HG03196 (cell line): ENCODE data around the gene PTPRO.

ENCODE experiments used
- ATAC-seq: cut with Tn5 transposase; IDR thresholded peaks from one replicate; pipeline ENCODE4 v1.9.1; 2021; ENCODE audit not compliant: unreplicated experiment

Gene PTPRO

GRCh38 chr12:15550793-15551192 is 228.5 kb downstream of the PTPRO start:
- ATAC-seq: no peak

- ATAC-seq: no peak
Observed at GRCh38 chr12:15555446-15555845, 233.1 kb downstream of the PTPRO start.

GRCh38 chr12:15556411-15557102 is 234.2 kb downstream of the PTPRO start:
- no peak for ATAC-seq

- ATAC-seq: no peak
Observed at GRCh38 chr12:15558915-15559528, 236.7 kb downstream of the PTPRO start.

- no peak for ATAC-seq
Observed at GRCh38 chr12:15561396-15561795, 239.1 kb downstream of the PTPRO start.

GRCh38 chr12:15562263-15562662 is 240.0 kb downstream of the PTPRO start:
- ATAC-seq: no peak

- peak; percentile 70 for ATAC-seq
Observed at GRCh38 chr12:15563663-15564062, 241.4 kb downstream of the PTPRO start.

GRCh38 chr12:15574353-15574752 is 252.0 kb downstream of the PTPRO start:
- ATAC-seq: no peak

GRCh38 chr12:15575671-15576541 is 253.6 kb downstream of the PTPRO start:
- no peak for ATAC-seq

- no peak for ATAC-seq
Observed at GRCh38 chr12:15580431-15580830, 258.1 kb downstream of the PTPRO start.

- ATAC-seq: no peak
Observed at GRCh38 chr12:15581006-15581405, 258.7 kb downstream of the PTPRO start.

- no peak for ATAC-seq
Observed at GRCh38 chr12:15583804-15584203, 261.5 kb downstream of the PTPRO start.

- ATAC-seq: no peak
Observed at GRCh38 chr12:15584366-15585041, 262.2 kb downstream of the PTPRO start.

- no peak for ATAC-seq
Observed at GRCh38 chr12:15589328-15590032, 267.2 kb downstream of the PTPRO start.

- no peak for ATAC-seq
Observed at GRCh38 chr12:15590180-15590826, 268.0 kb downstream of the PTPRO start.

GRCh38 chr12:15591811-15592210 is 269.5 kb downstream of the PTPRO start:
- no peak for ATAC-seq

- no peak for ATAC-seq
Observed at GRCh38 chr12:15592934-15593333, 270.6 kb downstream of the PTPRO start.

- no peak for ATAC-seq
Observed at GRCh38 chr12:15596174-15596573, 273.9 kb downstream of the PTPRO start.

- ATAC-seq: no peak
Observed at GRCh38 chr12:15597125-15597830, 275.0 kb downstream of the PTPRO start.
